Calu3 (cell line): ENCODE data around the gene EIF2B4. TPM values are rescaled to one million over a fixed set of nuclear protein-coding genes. Genes with fewer than 3 reads are reported as not detected.

Experiments used
- BruUV-seq: library from RNA; stranded (reverse); fragments of 400-500 nt; replicated peaks from 2 replicates; lab custom pipeline; 2021; lab: Mats Ljungman, UMichigan
- CTCF ChIA-PET: fragments of 300-600 bp; sonication (Branson Sonifier 250); formaldehyde crosslinking; loops from one replicate; lab custom pipeline; 2022; ENCODE audit warnings: antibody characterized with exemption; lab: Charles Lee
- DNase-seq: peaks from one replicate; pipeline ENCODE4 v3.0.0; 2022
- H3K27ac Mint-ChIP-seq: one replicate; pipeline ENCODE4 v1.8.0; 2022; ENCODE audit warnings: mixed read lengths; ENCODE audit not compliant: unreplicated experiment
- H3K27me3 Mint-ChIP-seq: one replicate; pipeline ENCODE4 v1.8.0; 2022; ENCODE audit warnings: mixed read lengths; ENCODE audit not compliant: unreplicated experiment
- H3K36me3 Mint-ChIP-seq: one replicate; pipeline ENCODE4 v1.8.0; 2022; ENCODE audit warnings: mild to moderate bottlenecking, moderate library complexity, mixed read lengths; ENCODE audit not compliant: insufficient read depth, unreplicated experiment
- H3K4me1 Mint-ChIP-seq: one replicate; pipeline ENCODE4 v1.8.0; 2022; ENCODE audit warnings: mild to moderate bottlenecking, low read depth, mixed read lengths; ENCODE audit not compliant: unreplicated experiment
- H3K4me3 Mint-ChIP-seq: one replicate; pipeline ENCODE4 v1.8.0; 2022; ENCODE audit warnings: mild to moderate bottlenecking, low read depth, moderate library complexity, mixed read lengths; ENCODE audit not compliant: unreplicated experiment
- H3K9me3 Mint-ChIP-seq: one replicate; pipeline ENCODE4 v1.8.0; 2022; ENCODE audit warnings: low read depth, mixed read lengths; ENCODE audit not compliant: unreplicated experiment
- CTCF ChIP-seq: fragments of 200-600 bp; IDR thresholded peaks from one replicate; pipeline ENCODE4 v1.8.0; 2022; ENCODE audit warnings: antibody characterized with exemption; ENCODE audit not compliant: unreplicated experiment
- intact Hi-C: fragments of 100-400 bp; cut with micrococcal nuclease; formaldehyde crosslinking; loops from one replicate; pipeline ENCODE4 v1.10.0; 2022; ENCODE audit not compliant: unreplicated experiment
- total RNA-seq: library from RNA; stranded (reverse); gene quantifications from 2 replicates; pipeline ENCODE4 v1.2.3, GENCODE V29; 2022

EIF2B4 gene
- total RNA-seq, 1 experiment from 2014 or later, result 43.7 TPM

- no peaks in the 10 kb centered on the region for H3K9me3 Mint-ChIP-seq
Observed at GRCh38 chr2:27316655-27317412, 53.3 kb downstream of the EIF2B4 start.

GRCh38 chr2:27315122-27315521 lies 55.0 kb downstream of the EIF2B4 start:
- Mint-ChIP-seq H3K27me3 (no peaks in the 10 kb centered on the region), H3K36me3 (peaks cover 5% of the 10 kb centered on the region), H3K27ac (no peak overlapping the region), H3K4me1 (no peaks in the 10 kb centered on the region), H3K9me3 (no peaks in the 10 kb centered on the region), H3K4me3 (no peak overlapping the region)
- intact Hi-C loops, result no loop called here
- CTCF ChIA-PET, result no interaction called here
- no TSS peak for BruUV-seq
- DNase-seq, result no peak
- no peak for TF ChIP-seq CTCF

More at GRCh38 chr2:27316655-27317412, 53.3 kb downstream of the EIF2B4 start:
- Mint-ChIP-seq H3K27ac (no peak overlapping the region), H3K36me3 (peaks cover 12% of the 10 kb centered on the region), H3K4me1 (peaks cover 12% of the 10 kb centered on the region), H3K4me3 (no peak overlapping the region), H3K27me3 (no peaks in the 10 kb centered on the region)
- no peak for DNase-seq
- intact Hi-C loops, result no loop called here
- no peak for TF ChIP-seq CTCF
- no TSS peak for BruUV-seq
- CTCF ChIA-PET, result interaction anchor here (1.3 kb wide), 1 partner anchor 14 kb away, joined by 7 read pairs; no protein-coding TSS in a partner anchor

- H3K27me3 Mint-ChIP-seq, result no peaks in the 10 kb centered on the region
- TF ChIP-seq CTCF, result no peak
- CTCF ChIA-PET, result no interaction called here
- intact Hi-C loops, result no loop called here
- H3K9me3 Mint-ChIP-seq, result no peaks in the 10 kb centered on the region
- no peak for DNase-seq
- BruUV-seq, result no TSS peak
- H3K27ac Mint-ChIP-seq, result no peak overlapping the region
- no peak overlapping the region for H3K4me3 Mint-ChIP-seq
- no peaks in the 10 kb centered on the region for H3K4me1 Mint-ChIP-seq
- H3K36me3 Mint-ChIP-seq, result peaks cover 6% of the 10 kb centered on the region
Observed at GRCh38 chr2:27314709-27315108, 55.4 kb downstream of the EIF2B4 start.

Other genes starting within 250 kb of the EIF2B4 start
- gene ABHD1, start 246.5 kb downstream of the EIF2B4 start, total RNA-seq, result 0.56 and 0.64 TPM in 2 replicates
- gene PREB, start 235.7 kb downstream of the EIF2B4 start, total RNA-seq, result 54.0 and 60.1 TPM in 2 replicates
- not detected in 2 replicates for gene PRR30, start 230.9 kb downstream of the EIF2B4 start, total RNA-seq
- not detected in 2 replicates for gene TCF23, start 221.3 kb downstream of the EIF2B4 start, total RNA-seq
- gene ATRAID, start 158.3 kb downstream of the EIF2B4 start, total RNA-seq, result 104 and 121 TPM in 2 replicates
- 39.6 and 42.3 TPM in 2 replicates for gene SLC5A6, start 158.1 kb downstream of the EIF2B4 start, total RNA-seq
- gene CAD, start 153.0 kb downstream of the EIF2B4 start, total RNA-seq, result 68.2 and 71.6 TPM in 2 replicates
- gene SLC30A3, start 107.3 kb downstream of the EIF2B4 start, total RNA-seq, result 0.24 TPM in 1 of 2 replicates, not detected in the other
- not detected in 2 replicates for gene DNAJC5G, start 94.9 kb downstream of the EIF2B4 start, total RNA-seq
- gene TRIM54, start 87.9 kb downstream of the EIF2B4 start, total RNA-seq, result 0.99 and 2.3 TPM in 2 replicates
- gene UCN, start 61.9 kb downstream of the EIF2B4 start, total RNA-seq, result 4.6 and 6.6 TPM in 2 replicates
- 77.4 and 84.5 TPM in 2 replicates for gene MPV17, start 47.2 kb downstream of the EIF2B4 start, total RNA-seq
- gene GTF3C2, start 13.6 kb downstream of the EIF2B4 start, total RNA-seq, result 83.8 and 85.4 TPM in 2 replicates
- 85.3 and 96.9 TPM in 2 replicates for gene SNX17, start 278 bp upstream of the EIF2B4 start, total RNA-seq
- gene ZNF513, start 10.4 kb upstream of the EIF2B4 start, total RNA-seq, result 10.6 and 13.1 TPM in 2 replicates
- 118 and 121 TPM in 2 replicates for gene PPM1G, start 39.3 kb upstream of the EIF2B4 start, total RNA-seq
- gene NRBP1, start 58.3 kb upstream of the EIF2B4 start, total RNA-seq, result 58.2 and 60.5 TPM in 2 replicates
- gene KRTCAP3, start 72.0 kb upstream of the EIF2B4 start, total RNA-seq, result 71.8 and 74.0 TPM in 2 replicates
- 37.5 and 41.7 TPM in 2 replicates for gene IFT172, start 119.4 kb upstream of the EIF2B4 start, total RNA-seq
- gene FNDC4, start 124.9 kb upstream of the EIF2B4 start, total RNA-seq, result 5.3 and 7.2 TPM in 2 replicates
- 17.8 and 26.8 TPM in 2 replicates for gene GCKR, start 126.5 kb upstream of the EIF2B4 start, total RNA-seq
- gene ZNF512, start 212.7 kb upstream of the EIF2B4 start, total RNA-seq, result 24.4 and 28.6 TPM in 2 replicates